HL-60 (cell line): ENCODE results near the gene CNOT3.

Experiments
- DNase-seq, 2 experiments: peaks; one replicate each; pipeline ENCODE4 v3.0.0-alpha.2; 2010 to 2020; ENCODE audit warnings: low read depth in 1 of 2, low spot score in 1 of 2
- H3K27ac ChIP-seq: fragments of 250-450 bp; sonication (Bioruptor Pico); replicated peaks from 2 replicates; pipeline ENCODE4 v1.5.1; 2020; ENCODE audit warnings: mild to moderate bottlenecking, moderate library complexity
- H3K27me3 ChIP-seq: fragments of 250-450 bp; sonication (Bioruptor Pico); 2 replicates; pipeline ENCODE4 v1.5.1; 2021; ENCODE audit warnings: mild to moderate bottlenecking, moderate library complexity; ENCODE audit not compliant: insufficient read depth, poor library complexity, severe bottlenecking
- H3K4me3 ChIP-seq: replicated peaks from 2 replicates; pipeline ENCODE4 v1.5.1; 2011; ENCODE audit warnings: mild to moderate bottlenecking, control low read depth, low read length; ENCODE audit not compliant: insufficient read depth
- CTCF ChIP-seq: IDR thresholded peaks from one replicate; pipeline ENCODE4 v1.5.1; 2011; ENCODE audit warnings: low read length, control low read depth, inconsistent platforms; ENCODE audit not compliant: insufficient read depth
- GABPA ChIP-seq: IDR thresholded peaks from 2 replicates; pipeline ENCODE4 v1.6.1; 2012; ENCODE audit warnings: low read depth
- POLR2AphosphoS5 ChIP-seq: IDR thresholded peaks from 2 replicates; pipeline ENCODE4 v1.6.1; 2012; ENCODE audit warnings: low read depth
- SPI1 ChIP-seq: IDR thresholded peaks from 2 replicates; pipeline ENCODE4 v1.6.1; 2012; ENCODE audit warnings: low read depth, mild to moderate bottlenecking, borderline replicate concordance
- TF ChIP-seq, protein P1 (sequence below): IDR thresholded peaks from 2 replicates; pipeline ENCODE4 v1.6.1; 2012; ENCODE audit warnings: low read depth; ENCODE audit not compliant: insufficient replicate concordance

The CNOT3 gene

DNA sequence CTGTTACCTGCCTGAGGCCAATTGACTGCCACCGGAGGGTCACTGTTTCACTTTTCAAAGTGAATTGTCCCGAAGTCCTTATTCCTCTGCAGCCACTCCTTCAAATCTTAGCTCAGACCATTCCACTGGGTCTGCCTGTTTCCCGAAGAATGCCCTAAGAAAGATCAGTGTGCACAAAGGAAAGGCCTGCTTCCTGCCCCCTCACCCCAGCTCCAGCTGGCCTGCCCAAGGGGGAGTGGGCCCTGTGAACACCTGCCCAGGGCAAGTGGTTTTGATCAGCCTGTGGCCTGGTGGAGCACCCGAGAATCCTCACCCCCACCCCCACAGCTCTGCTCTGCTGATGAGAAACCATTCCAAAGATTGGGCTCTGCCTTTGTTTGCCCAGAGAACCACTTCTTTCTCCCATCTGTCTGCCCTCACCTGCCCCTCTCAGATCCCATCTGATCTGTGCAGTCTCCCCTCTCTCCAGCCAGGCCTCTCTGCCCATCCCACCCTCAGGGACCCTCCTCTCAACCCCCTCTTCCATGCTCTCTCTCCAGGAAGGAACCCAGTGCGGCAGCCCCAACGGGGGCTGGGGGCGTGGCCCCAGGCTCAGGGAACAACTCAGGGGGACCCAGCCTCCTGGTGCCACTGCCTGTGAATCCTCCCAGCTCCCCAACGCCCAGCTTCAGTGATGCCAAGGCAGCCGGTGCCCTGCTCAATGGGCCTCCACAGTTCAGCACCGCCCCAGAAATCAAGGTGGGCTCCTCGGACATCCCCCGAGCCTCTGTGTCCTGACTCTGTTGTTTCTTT, 11.7 kb downstream of the CNOT3 start:
- no peak overlapping the region for H3K27ac ChIP-seq

DNA sequence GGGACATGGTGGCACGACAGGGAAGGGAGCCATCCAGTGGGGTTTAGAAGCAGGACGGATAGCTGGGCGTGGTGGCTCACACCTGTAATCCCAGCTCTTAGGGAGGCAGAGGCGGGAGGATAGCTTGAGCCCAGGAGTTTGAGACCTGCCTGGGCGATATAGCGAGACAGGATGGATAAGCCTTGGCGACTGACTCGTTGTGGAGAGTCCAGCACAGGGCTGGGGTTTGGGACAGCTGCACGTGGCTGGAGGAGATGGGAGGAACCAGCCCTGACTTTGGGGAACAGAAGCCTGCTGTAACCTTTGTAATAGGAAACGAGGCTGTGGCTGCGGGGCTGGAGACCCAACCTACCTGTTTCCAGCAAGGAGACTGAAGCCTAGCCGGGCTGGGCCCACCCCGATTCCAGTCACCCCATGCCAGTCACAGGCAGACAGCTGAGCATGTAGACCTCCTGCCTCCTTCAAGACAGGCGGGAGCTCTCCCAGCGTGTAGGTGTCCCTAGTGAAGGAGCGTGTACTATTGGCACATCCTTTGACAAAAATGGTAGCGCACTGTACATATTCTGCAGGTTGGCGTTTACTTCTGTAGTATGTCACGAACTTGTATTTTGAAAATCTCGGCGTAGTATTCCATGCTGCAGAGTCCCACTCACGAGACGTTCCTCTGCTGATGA, 13.9 kb downstream of the CNOT3 start:
- TF ChIP-seq GABPA: no peak
- no peak for TF ChIP-seq CTCF
- TF ChIP-seq, protein P1, sequence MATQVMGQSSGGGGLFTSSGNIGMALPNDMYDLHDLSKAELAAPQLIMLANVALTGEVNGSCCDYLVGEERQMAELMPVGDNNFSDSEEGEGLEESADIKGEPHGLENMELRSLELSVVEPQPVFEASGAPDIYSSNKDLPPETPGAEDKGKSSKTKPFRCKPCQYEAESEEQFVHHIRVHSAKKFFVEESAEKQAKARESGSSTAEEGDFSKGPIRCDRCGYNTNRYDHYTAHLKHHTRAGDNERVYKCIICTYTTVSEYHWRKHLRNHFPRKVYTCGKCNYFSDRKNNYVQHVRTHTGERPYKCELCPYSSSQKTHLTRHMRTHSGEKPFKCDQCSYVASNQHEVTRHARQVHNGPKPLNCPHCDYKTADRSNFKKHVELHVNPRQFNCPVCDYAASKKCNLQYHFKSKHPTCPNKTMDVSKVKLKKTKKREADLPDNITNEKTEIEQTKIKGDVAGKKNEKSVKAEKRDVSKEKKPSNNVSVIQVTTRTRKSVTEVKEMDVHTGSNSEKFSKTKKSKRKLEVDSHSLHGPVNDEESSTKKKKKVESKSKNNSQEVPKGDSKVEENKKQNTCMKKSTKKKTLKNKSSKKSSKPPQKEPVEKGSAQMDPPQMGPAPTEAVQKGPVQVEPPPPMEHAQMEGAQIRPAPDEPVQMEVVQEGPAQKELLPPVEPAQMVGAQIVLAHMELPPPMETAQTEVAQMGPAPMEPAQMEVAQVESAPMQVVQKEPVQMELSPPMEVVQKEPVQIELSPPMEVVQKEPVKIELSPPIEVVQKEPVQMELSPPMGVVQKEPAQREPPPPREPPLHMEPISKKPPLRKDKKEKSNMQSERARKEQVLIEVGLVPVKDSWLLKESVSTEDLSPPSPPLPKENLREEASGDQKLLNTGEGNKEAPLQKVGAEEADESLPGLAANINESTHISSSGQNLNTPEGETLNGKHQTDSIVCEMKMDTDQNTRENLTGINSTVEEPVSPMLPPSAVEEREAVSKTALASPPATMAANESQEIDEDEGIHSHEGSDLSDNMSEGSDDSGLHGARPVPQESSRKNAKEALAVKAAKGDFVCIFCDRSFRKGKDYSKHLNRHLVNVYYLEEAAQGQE: no peak
- no peak for TF ChIP-seq SPI1
- TF ChIP-seq POLR2AphosphoS5: no peak
- Histone ChIP-seq H3K4me3 (no peak overlapping the region), H3K27me3 (no peaks in the 10 kb centered on the region), H3K27ac (no peak overlapping the region)
- no peak for DNase-seq

More for the DNA sequence above, 11.7 kb downstream of the CNOT3 start:
- TF ChIP-seq CTCF (no peak), POLR2AphosphoS5 (no peak)
- TF ChIP-seq, protein P1: no peak
- Histone ChIP-seq H3K27me3 (no peaks in the 10 kb centered on the region), H3K4me3 (no peak overlapping the region)
- no peak for DNase-seq

- DNase-seq: no peak
These were observed 14.7 kb downstream of the CNOT3 start for GRCh38 chr19:54152267-54152666.

More at GRCh38 chr19:54152267-54152666, 14.7 kb downstream of the CNOT3 start:
- H3K4me3 ChIP-seq: no peak overlapping the region
- no peak overlapping the region for H3K27ac ChIP-seq
- no peaks in the 10 kb centered on the region for H3K27me3 ChIP-seq
- TF ChIP-seq CTCF (no peak), SPI1 (no peak), GABPA (no peak), POLR2AphosphoS5 (no peak)
- TF ChIP-seq, protein P1: no peak
